GM12878 (cell line): ENCODE results near the gene C5orf34. TPM values are rescaled to one million over a fixed set of nuclear protein-coding genes. Genes with fewer than 3 reads are reported as not detected.
A peak's percentile ranks its signal among the peaks of the same experiment; 100 is the strongest.

ENCODE experiments used
- ATAC-seq: fragments of 200-7000 bp; cut with Tn5 transposase; 3 replicates; pipeline ENCODE4 v1.9.1; 2020; ENCODE audit warnings: mild to moderate bottlenecking, moderate library complexity
- BruUV-seq: library from RNA; stranded (reverse); fragments of 400-500 nt; replicated peaks from 2 replicates; lab custom pipeline; 2021; lab: Mats Ljungman, UMichigan
- CTCF ChIA-PET: fragments of 300-600 bp; sonication (Branson Sonifier 250); formaldehyde crosslinking; extraction: SDS; loops from one replicate; lab custom pipeline; 2021; ENCODE audit warnings: inconsistent platforms; lab: Yijun Ruan, JAX
- POLR2A ChIA-PET: fragments of 350-600 bp; formaldehyde crosslinking; extraction: SDS; loops from one replicate; lab custom pipeline; 2021; ENCODE audit warnings: inconsistent platforms; lab: Charles Lee
- RAD21 ChIA-PET: fragments of 300-600 bp; sonication (Branson Sonifier 250); formaldehyde crosslinking; loops from one replicate; lab custom pipeline; 2023; ENCODE audit warnings: antibody characterized with exemption; ENCODE audit not compliant: unreplicated experiment; lab: Charles Lee
- SMC1A ChIA-PET: fragments of 300-600 bp; sonication (Branson Sonifier 250); formaldehyde crosslinking; loops from one replicate; lab custom pipeline; 2023; ENCODE audit not compliant: unreplicated experiment, uncharacterized antibody; lab: Charles Lee
- DNase-seq: peaks from one replicate; pipeline ENCODE4 v3.0.0-alpha.2; 2011; ENCODE audit warnings: low read depth, low spot score
- FAIRE-seq: peaks from 3 replicates; lab custom pipeline; 2011; peaks lifted over from hg19 to GRCh38; lab: Jason Lieb, UNC
- H2AFZ ChIP-seq: 2 replicates; pipeline ENCODE4 v1.6.0; 2011; ENCODE audit warnings: low read depth, low read length, control low read depth; ENCODE audit not compliant: control insufficient read depth
- H3K27ac ChIP-seq: 2 replicates; pipeline ENCODE4 v1.5.1; 2011; ENCODE audit warnings: control low read depth; ENCODE audit not compliant: control insufficient read depth, insufficient read depth
- H3K27me3 ChIP-seq, 2 experiments: replicated peaks in 1 of 2; 2 replicates each; pipeline versions ENCODE4 v1.6.0 to v1.6.1; 2011; ENCODE audit warnings: low read length in 1 of 2; ENCODE audit not compliant: control insufficient read depth in 2 of 2, insufficient read depth in 2 of 2
- H3K36me3 ChIP-seq, 2 experiments: 2 replicates each; pipeline ENCODE4 v1.5.1; 2011; ENCODE audit warnings: low read length in 1 of 2; ENCODE audit not compliant: control insufficient read depth in 2 of 2, insufficient read depth in 2 of 2
- H3K4me1 ChIP-seq: 2 replicates; pipeline ENCODE4 v1.6.1; 2011; ENCODE audit warnings: mild to moderate bottlenecking, low read length, moderate library complexity, mixed read lengths; ENCODE audit not compliant: control insufficient read depth, insufficient read depth
- H3K4me2 ChIP-seq: 2 replicates; pipeline ENCODE4 v1.6.0; 2011; ENCODE audit warnings: control low read depth; ENCODE audit not compliant: control insufficient read depth, insufficient read depth
- H3K4me3 ChIP-seq: fragments of 200-600 bp; sonication (generic); 2 replicates; pipeline ENCODE4 v1.5.1; 2016
- H3K79me2 ChIP-seq: 2 replicates; pipeline ENCODE4 v1.6.0; 2011; ENCODE audit warnings: low read length; ENCODE audit not compliant: control insufficient read depth, insufficient read depth
- H3K9ac ChIP-seq: 2 replicates; pipeline ENCODE4 v1.8.0; 2011; ENCODE audit warnings: low read length, control low read depth, mixed read lengths; ENCODE audit not compliant: control insufficient read depth, insufficient read depth
- H3K9me3 ChIP-seq: replicated peaks from 3 replicates; pipeline ENCODE4 v1.5.1; 2011; ENCODE audit warnings: mild to moderate bottlenecking, low read length; ENCODE audit not compliant: control insufficient read depth, insufficient read depth
- H4K20me1 ChIP-seq: 2 replicates; pipeline ENCODE4 v1.6.0; 2011; ENCODE audit not compliant: control insufficient read depth, insufficient read depth
- BCL11A ChIP-seq: IDR thresholded peaks from 2 replicates; pipeline ENCODE4 v1.6.1; 2011; ENCODE audit warnings: low read depth, low read length
- BMI1 ChIP-seq: fragments of 450-650 bp; IDR thresholded peaks from 2 replicates; pipeline ENCODE4 v1.6.1; 2016; ENCODE audit warnings: mild to moderate bottlenecking, moderate library complexity, borderline replicate concordance
- DPF2 ChIP-seq: fragments of 450-650 bp; IDR thresholded peaks from 2 replicates; pipeline ENCODE4 v1.6.1; 2017; ENCODE audit warnings: mild to moderate bottlenecking
- HDAC6 ChIP-seq: fragments of 200-600 bp; sonication (generic); IDR thresholded peaks from one replicate; pipeline ENCODE4 v1.8.0; 2017; ENCODE audit warnings: antibody characterized with exemption; ENCODE audit not compliant: unreplicated experiment
- IRF4 ChIP-seq: IDR thresholded peaks from 2 replicates; pipeline ENCODE4 v1.6.1; 2011; ENCODE audit warnings: low read depth, low read length
- KDM1A ChIP-seq: fragments of 200-600 bp; sonication (generic); IDR thresholded peaks from 2 replicates; pipeline ENCODE4 v1.6.1; 2016; ENCODE audit warnings: borderline replicate concordance
- MTA3 ChIP-seq: IDR thresholded peaks from 2 replicates; pipeline ENCODE4 v1.6.1; 2012; ENCODE audit warnings: low read length, inconsistent platforms, borderline replicate concordance
- NFXL1 ChIP-seq: fragments of 450-650 bp; IDR thresholded peaks from 2 replicates; pipeline ENCODE4 v1.6.1; 2017; ENCODE audit warnings: antibody characterized with exemption, mild to moderate bottlenecking, borderline replicate concordance
- NRF1 ChIP-seq: conservative IDR thresholded peaks from 2 replicates; pipeline ENCODE4 v1.6.1; 2011; ENCODE audit warnings: mild to moderate bottlenecking, low read depth, low read length, improper control_type of control experiment
- RBBP5 ChIP-seq: fragments of 200-600 bp; sonication (generic); conservative IDR thresholded peaks from 2 replicates; pipeline ENCODE4 v1.6.1; 2016
- SMAD1 ChIP-seq: fragments of 450-650 bp; IDR thresholded peaks from 2 replicates; pipeline ENCODE4 v1.6.1; 2018; ENCODE audit warnings: mild to moderate bottlenecking, low read depth; ENCODE audit not compliant: partially characterized antibody
- SMAD5 ChIP-seq: IDR thresholded peaks from 2 replicates; pipeline ENCODE4 v1.6.1; 2016; ENCODE audit warnings: antibody characterized with exemption, low read depth
- WRNIP1 ChIP-seq: IDR thresholded peaks from 2 replicates; pipeline ENCODE4 v1.6.1; 2011; ENCODE audit warnings: low read depth, low read length, improper control_type of control experiment, borderline replicate concordance
- ZNF217 ChIP-seq: fragments of 450-650 bp; IDR thresholded peaks from 2 replicates; pipeline ENCODE4 v1.6.1; 2017; ENCODE audit warnings: antibody characterized with exemption, mild to moderate bottlenecking
- ZNF622 ChIP-seq: fragments of 450-650 bp; IDR thresholded peaks from 2 replicates; pipeline ENCODE4 v1.6.1; 2017; ENCODE audit warnings: mild to moderate bottlenecking, inconsistent platforms
- ZZZ3 ChIP-seq: IDR thresholded peaks from 2 replicates; pipeline ENCODE4 v1.6.1; 2011; ENCODE audit warnings: low read depth; ENCODE audit not compliant: control insufficient read depth, insufficient read length
- WGBS: methylation state at CpG from one replicate; pipeline ENCODE4 v1.1.6; 2016; ENCODE audit warnings: low lambda C conversion rate; ENCODE audit not compliant: insufficient replicate concordance, insufficient coverage; ENCODE audit errors: missing lambda C conversion rate; 5-methylcytosine and 5-hydroxymethylcytosine counted together
- in situ Hi-C: fragments of 300-500 bp; cut with MboI; formaldehyde crosslinking; loops from 9 replicates; pipeline ENCODE4 v1.14.3; 2018; ENCODE audit warnings: mixed read lengths
- intact Hi-C: fragments of 100-400 bp; cut with micrococcal nuclease; formaldehyde crosslinking; loops from one replicate; pipeline ENCODE4 v1.14.2; 2022; ENCODE audit not compliant: unreplicated experiment
- polyA plus RNA-seq, 11 experiments: library from polyadenylated mRNA; depleted of rRNA in 4 of 11; unstranded in 6 of 11; stranded (reverse) in 5 of 11; fragments of >200 nt; fragmentation: Nextera tagmentation in 4 of 11; fragmentation: Illumina TruSeq in 1 of 11; extraction: Ambion mirVana in 4 of 11; extraction: Trizol in 1 of 11; gene quantifications; 1 replicate in 1 of 11; 2 replicates in 10 of 11; pipeline versions ENCODE4 v1.2.1 to v1.2.3, GENCODE V29; 2011 to 2016; ENCODE audit warnings: inconsistent platforms in 2 of 11, missing spikeins in 2 of 11, low read depth in 1 of 11
- total RNA-seq, 4 experiments: library from RNA; depleted of rRNA in 3 of 4; stranded (reverse); fragments of >200 nt in 3 of 4; fragmentation: Illumina TruSeq in 1 of 4; extraction: Trizol in 1 of 4; gene quantifications; 2 replicates each; pipeline versions ENCODE4 v1.2.1 to v1.2.3, GENCODE V29; 2013 to 2021
- TF ChIP-seq, protein P1 (sequence below): IDR thresholded peaks from 2 replicates; pipeline ENCODE4 v1.6.1; 2012; ENCODE audit warnings: low read length, inconsistent platforms
- TF ChIP-seq, protein P2 (sequence below): IDR thresholded peaks from 2 replicates; pipeline ENCODE4 v1.6.1; 2012; ENCODE audit warnings: low read depth, low read length, improper control_type of control experiment
- TF ChIP-seq, protein P3 (sequence below): fragments of 450-650 bp; IDR thresholded peaks from 2 replicates; pipeline ENCODE4 v1.6.1; 2014; ENCODE audit warnings: mild to moderate bottlenecking
- TF ChIP-seq, protein P4 (sequence below): IDR thresholded peaks from 2 replicates; pipeline ENCODE4 v1.6.1; 2011; ENCODE audit warnings: borderline replicate concordance, low read depth, mild to moderate bottlenecking, moderate library complexity, mixed read lengths, low read length; ENCODE audit not compliant: insufficient read depth; ENCODE audit errors: extremely low read length

Gene C5orf34
- total and polyA plus RNA-seq, 10 of the 15 experiments (the other 5 are each of a cell fraction or from before 2014, with no cell fraction given): 6.1 to 15.1 (median 10.0) TPM

DNA sequence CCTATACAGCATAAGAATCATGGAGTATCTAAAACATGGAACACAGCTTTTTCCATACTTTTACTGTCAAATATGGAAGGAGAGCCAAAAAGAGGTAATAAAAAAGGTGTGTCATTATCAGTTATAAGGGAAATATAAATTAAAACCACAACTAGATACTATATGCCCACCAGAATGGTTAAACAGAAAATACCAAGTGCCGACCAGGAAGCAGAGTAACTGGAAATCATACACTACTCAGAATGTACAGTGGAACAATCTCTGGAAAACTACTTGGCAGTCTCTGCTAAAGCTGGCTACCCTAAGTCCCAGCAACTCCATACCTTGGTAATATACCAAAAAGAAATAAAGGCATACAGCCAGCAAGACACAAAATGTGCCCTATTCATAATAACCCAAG, 39.5 kb upstream of the C5orf34 start (continued):
- TF ChIP-seq ZZZ3: no peak
- TF ChIP-seq NRF1: no peak
- no peak for TF ChIP-seq KDM1A
- TF ChIP-seq, protein P1, sequence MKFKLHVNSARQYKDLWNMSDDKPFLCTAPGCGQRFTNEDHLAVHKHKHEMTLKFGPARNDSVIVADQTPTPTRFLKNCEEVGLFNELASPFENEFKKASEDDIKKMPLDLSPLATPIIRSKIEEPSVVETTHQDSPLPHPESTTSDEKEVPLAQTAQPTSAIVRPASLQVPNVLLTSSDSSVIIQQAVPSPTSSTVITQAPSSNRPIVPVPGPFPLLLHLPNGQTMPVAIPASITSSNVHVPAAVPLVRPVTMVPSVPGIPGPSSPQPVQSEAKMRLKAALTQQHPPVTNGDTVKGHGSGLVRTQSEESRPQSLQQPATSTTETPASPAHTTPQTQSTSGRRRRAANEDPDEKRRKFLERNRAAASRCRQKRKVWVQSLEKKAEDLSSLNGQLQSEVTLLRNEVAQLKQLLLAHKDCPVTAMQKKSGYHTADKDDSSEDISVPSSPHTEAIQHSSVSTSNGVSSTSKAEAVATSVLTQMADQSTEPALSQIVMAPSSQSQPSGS: no peak
- TF ChIP-seq SMAD1: no peak
- no peak for TF ChIP-seq MTA3
- no peak for TF ChIP-seq RBBP5
- no peak for TF ChIP-seq DPF2

DNA sequence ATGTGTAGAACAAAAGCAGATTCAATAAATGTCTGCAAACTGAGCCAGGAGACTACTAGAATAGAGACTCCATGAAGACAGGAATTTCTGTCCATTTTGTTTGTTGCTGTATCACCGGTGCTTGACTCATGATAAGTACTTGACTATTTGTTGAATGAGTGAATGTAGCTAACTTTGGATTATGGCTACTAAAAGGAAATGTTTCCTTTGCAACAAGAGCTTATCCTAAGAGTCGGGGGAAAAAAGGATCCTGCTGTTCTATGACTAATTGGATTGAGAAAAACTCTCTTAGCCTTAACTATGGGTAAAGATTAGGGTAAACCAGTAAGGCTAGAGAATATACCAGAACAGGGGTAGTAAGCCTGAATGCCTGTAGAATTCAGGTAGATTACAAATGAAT, 38.4 kb upstream of the C5orf34 start:
- Histone ChIP-seq H2AFZ (no peak overlapping the region), H3K9ac (no peak overlapping the region), H3K79me2 (peaks cover 70% of the 10 kb centered on the region), H3K4me2 (peak overlapping the region; percentile 83), H3K4me1 (peaks cover 5% of the 10 kb centered on the region), H4K20me1 (no peaks in the 10 kb centered on the region), H3K27me3 (no peaks in the 10 kb centered on the region), H3K36me3 (peaks cover 0 to 12% of the 10 kb centered on the region in 2 experiments; a peak in 3 of 4 replicates), H3K9me3 (no peaks in the 10 kb centered on the region), H3K27ac (no peak overlapping the region), H3K4me3 (peak overlapping the region; percentile 38; the same call in 1 of the 2 replicates)
- no peak for DNase-seq
- BruUV-seq: no TSS peak
- SMC1A ChIA-PET: interaction anchor here (0.7 to 2.8 kb wide), 6 partner anchors 10 to 59 kb away, joined by 3 to 27 read pairs (median 6); partner anchors contain the start of gene C5orf34
- POLR2A ChIA-PET: interaction anchor here (0.8 to 3.6 kb wide), 4 partner anchors 10 to 85 kb away, joined by 4 to 19 read pairs (median 12); partner anchors contain the start of genes NNT and TMEM267
- no peak for ATAC-seq
- intact Hi-C loops: loop anchor here (10.0 kb wide), 1 partner anchor 559 kb away; no protein-coding TSS in a partner anchor
- RAD21 ChIA-PET: interaction anchor here (2.6 to 3.8 kb wide), 4 partner anchors 47 to 78 kb away, joined by 8 to 19 read pairs (median 12); partner anchors contain the start of gene TMEM267
- no peak for FAIRE-seq
- WGBS: 90% methylated on average over 2 of the region's 2 CpGs
- in situ Hi-C loops: no loop called here
- CTCF ChIA-PET: interaction anchor here (0.8 to 4.4 kb wide), 8 partner anchors 9 to 78 kb away, joined by 3 to 31 read pairs (median 14); partner anchors contain the start of genes C5orf34, NNT and TMEM267
- TF ChIP-seq, protein P2, sequence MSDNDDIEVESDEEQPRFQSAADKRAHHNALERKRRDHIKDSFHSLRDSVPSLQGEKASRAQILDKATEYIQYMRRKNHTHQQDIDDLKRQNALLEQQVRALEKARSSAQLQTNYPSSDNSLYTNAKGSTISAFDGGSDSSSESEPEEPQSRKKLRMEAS: no peak
- TF ChIP-seq BCL11A: no peak
- no peak for TF ChIP-seq SMAD5
- no peak for TF ChIP-seq NFXL1
- no peak for TF ChIP-seq ZNF622
- TF ChIP-seq, protein P3, sequence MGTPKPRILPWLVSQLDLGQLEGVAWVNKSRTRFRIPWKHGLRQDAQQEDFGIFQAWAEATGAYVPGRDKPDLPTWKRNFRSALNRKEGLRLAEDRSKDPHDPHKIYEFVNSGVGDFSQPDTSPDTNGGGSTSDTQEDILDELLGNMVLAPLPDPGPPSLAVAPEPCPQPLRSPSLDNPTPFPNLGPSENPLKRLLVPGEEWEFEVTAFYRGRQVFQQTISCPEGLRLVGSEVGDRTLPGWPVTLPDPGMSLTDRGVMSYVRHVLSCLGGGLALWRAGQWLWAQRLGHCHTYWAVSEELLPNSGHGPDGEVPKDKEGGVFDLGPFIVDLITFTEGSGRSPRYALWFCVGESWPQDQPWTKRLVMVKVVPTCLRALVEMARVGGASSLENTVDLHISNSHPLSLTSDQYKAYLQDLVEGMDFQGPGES: no peak
- TF ChIP-seq, protein P4, sequence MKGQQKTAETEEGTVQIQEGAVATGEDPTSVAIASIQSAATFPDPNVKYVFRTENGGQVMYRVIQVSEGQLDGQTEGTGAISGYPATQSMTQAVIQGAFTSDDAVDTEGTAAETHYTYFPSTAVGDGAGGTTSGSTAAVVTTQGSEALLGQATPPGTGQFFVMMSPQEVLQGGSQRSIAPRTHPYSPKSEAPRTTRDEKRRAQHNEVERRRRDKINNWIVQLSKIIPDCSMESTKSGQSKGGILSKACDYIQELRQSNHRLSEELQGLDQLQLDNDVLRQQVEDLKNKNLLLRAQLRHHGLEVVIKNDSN: no peak
- no peak for TF ChIP-seq BMI1
- no peak for TF ChIP-seq IRF4
- TF ChIP-seq WRNIP1: no peak
- no peak for TF ChIP-seq HDAC6
- TF ChIP-seq ZNF217: no peak
